Activated naive CD4-positive, alpha-beta T cell treated with anti-CD3 and anti-CD28 coated beads, Interleukin-2, amount 50 U/mL, for 16 hours (primary cell): ENCODE results near the gene GCLC.
A peak's percentile ranks its signal among the peaks of the same experiment; 100 is the strongest.
"Not testable (repeated sequence)": the region's sequence is repeated elsewhere in the genome, so short reads cannot be mapped to it uniquely, and the experiment has no call there.

Experiments used
- DNase-seq: peaks from one replicate; pipeline ENCODE4 v3.0.0-alpha.2; 2020

GCLC gene

DNA sequence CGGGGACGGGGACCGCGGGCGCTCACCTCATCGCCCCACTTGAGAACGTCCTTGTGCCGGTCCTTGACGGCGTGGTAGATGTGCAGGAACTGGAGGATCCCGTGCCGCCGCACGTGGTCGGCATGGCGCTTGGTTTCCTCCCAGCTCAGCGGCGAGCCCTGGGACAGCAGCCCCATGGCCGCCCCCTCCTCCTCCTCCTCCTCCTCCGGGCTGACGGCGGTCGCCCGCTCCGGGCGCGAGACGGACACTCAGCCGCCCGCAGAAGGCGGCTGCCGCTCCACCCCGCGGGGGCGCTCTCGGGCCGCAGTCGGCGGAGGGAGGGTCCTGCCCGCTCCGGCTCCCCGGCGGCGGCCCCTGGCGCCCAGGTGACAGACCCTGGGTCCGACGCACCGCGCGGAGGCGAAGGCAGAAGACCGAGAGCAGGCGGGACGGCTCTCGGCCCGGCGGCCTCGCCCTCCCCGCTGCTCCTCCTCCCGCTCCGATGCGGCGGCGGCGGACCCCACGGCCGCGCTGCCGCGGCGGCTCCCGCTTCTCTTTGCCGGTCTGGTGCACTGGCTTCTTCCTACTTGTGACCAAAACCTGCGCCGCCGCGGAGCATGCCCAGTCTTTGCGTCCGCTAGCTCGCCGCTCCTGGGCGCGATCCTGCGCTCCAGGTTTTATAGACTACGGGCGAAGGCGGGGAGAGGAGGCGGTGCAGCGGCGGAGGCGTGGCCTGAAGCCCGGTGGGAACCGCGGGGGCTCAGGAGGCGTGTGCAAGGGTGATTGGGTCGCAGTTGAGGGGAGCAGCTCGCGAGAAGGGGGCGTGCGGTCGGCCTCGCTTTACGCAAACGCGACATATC is at the start of gene GCLC:
TSS of gene GCLC (minus strand) at position 632 of the 839 bp plus-strand sequence. CDS start at position 176, 456 bp downstream.
- DNase-seq: peak; percentile 91

DNA sequence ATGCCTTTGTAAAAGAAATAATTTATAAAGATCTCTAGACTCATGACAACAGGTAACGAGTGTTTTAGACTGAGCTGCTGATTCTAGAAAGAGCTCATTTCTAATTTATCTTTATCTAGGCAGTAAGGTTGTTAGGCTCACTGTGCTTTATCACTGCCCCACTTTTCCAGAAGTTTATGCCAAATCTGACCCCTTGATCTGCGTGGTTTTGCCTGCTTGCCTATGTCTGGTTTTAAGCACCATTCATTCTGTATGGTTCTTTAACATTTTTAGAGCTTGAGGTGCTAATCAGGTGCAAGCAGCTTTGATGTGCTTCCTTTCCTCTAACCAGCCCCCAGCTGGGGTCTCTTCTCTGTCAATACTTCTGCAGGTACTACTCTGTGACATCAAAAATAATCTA is 49.7 kb upstream of the GCLC start:
- DNase-seq: no peak

DNA sequence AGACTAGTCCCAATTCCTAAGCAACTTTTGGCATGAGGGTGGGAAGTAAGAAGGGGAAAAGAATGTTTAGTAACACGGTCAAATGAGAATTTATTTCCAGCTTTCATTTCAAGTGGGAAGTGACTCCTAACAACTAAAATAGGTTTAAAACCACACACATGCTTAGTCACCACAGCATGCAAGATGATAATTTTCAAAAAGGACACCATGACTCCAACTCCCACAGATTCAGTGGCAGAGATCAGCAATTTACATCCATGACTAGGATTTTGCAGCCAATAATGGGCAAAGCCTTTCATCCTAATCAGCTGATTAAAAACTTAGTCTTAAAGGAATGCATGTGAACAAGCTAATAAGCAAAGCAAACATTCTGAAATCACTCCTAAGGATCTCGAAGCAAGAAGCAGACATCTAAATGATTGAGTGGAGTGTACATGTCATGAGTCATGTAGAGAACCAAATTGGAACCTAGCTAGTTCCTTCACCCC is 48.1 kb upstream of the GCLC start:
- DNase-seq: no peak

DNA sequence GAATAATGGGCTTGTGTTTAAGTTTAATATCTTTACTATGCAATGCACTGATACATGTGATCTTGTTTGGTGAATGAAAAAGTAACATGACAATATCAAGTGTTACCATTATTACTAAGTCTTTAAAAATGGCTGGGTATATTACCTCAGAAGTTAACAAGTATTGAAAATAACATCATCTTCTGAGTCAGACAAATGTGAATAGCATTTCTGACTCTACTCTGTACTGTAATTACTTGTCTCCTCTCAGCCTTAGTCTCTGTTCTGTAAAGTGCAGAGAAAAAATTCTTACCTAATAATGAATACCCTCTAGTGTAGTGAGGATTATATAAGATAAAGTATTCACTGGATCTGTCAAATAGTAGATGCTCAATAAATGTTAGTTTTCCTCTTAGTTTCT is 47.0 kb upstream of the GCLC start:
- no peak for DNase-seq

DNA sequence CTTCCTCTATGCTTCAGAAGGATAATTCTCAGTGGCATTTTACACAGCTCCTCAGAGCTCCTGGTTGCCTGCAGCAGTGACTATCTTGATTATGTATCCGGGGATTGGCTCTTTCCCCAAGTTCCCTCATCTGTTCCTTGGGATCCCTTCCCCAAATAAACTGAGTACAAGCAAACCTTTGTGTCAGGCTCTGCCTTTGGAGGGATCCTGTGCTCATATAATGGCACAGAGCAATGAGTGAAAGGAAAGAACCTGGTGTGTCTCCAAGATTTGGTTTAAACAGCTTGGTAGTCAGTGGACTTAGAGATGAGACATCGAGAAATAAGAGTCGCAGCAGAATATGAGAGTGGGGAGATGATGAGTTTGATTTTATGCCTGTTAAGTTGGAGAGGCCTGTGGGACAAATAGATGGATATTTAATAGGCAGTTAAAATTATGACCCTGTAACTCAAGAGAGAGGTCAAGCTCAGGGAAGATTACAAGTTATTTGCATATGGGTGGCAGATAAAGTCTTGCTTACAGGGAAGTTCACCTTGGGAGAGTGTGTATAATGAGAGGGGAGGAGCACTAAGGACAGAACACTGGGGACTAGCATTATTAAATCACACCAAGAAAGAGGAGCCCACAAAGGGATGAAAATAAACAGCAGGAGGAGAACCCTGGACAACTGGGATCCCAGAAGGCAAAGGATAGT is 44.1 kb upstream of the GCLC start:
- no peak for DNase-seq

DNA sequence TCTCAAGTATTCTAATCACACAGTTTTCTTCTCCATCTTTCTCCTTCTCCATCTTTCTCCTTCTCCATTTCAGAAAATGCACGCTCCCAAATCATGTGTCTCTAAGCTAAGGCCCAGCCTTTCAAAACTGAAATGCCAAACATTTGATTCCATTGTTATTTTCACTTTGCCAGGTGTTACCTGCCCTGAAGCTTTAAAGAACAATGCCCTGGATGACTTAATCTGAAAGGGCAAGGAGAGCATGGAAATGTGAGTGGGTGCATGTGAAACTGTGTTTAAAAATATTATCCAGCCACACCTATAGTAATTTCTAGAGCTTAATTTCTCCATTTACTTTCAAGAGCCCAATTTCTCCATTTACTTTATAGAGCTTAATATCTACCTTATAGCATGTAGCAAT is 42.4 kb upstream of the GCLC start:
- no peak for DNase-seq

DNA sequence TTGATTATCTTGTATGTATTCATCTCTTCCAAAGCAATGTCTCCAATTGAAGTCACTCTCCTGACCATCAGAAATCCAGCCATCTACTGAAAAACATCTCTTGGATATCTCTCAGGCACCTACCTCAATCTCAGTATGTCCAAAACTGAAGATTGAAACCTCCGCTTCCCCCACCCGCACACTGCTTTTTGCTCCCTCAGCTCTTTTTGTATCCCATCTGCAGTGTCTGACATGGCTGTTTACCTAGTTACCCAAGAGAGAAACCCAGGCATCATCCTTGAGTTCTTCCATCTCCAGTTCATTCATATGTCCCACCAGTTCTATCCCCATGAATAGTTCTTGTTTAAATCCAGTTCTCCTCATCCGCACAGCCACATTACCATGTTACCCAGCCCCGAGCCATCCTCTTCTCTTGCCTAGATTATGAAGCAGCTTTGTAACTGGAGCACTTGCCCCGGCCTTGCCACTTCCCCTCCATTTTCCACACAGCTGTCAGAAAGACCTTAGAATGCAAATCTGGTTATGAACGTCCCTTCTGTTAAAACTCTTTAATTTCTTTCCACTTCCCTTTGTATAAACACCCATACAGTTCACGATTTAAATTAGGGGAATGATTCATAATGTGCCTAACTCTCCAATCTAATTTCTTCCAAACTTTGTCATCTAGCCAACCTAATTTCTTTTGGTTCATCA is 40.5 kb upstream of the GCLC start:
- DNase-seq: no peak

DNA sequence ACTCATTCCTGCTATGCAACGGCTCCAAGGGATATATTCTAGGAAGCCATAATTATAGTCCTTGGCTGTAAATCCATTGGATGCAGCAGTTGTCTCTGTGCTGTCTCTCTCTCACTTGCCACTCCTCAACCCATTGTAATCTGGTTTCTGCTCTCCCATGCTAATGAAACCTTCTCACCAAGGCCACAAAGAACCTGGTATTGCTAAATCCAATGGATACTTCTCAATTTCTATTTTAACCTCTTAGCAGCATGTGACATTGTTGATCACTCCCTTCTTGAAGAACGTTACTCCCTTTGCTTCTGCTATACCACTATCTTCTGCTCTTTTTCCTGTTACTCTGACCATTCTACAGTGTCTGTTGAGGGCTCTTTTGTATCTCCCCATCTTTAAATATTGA is 39.8 kb upstream of the GCLC start:
- no peak for DNase-seq

DNA sequence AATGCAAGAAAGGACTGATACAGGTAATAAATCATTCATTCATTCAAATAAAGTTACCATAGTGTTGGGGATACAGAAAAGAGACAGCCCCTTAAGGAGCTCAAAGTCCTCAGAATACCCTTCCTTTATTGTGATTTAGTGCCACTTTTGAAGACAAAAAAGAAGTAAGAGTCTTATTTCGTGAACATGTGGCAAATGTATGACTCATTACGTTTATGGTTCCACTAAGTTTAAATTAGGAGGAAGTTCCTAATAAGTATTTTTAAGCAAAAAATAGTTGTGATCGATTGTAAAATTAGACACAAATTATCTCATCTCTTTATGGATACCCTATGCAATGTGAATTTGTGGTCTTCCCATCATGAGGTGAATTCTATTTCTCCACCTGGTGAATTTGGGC is 38.5 kb upstream of the GCLC start:
- no peak for DNase-seq

DNA sequence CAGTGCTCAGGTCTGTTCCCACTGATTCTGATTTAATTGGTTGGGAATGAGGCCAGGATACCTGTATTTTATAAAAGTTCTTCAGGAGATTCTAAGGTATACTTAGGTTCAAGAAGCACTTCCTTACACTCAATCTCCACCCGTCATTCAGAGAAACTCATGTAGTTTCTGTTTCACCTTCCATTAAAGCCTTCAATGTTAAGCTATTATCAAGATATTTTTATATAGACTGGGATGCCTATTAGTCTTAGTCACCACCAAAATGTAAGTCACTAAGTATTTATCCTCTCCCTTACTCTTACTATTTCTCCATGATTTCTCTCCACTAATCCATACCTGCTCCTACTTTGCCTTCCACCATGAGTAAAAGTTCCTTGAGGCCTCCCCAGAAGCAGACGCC is 38.1 kb upstream of the GCLC start:
- no peak for DNase-seq

DNA sequence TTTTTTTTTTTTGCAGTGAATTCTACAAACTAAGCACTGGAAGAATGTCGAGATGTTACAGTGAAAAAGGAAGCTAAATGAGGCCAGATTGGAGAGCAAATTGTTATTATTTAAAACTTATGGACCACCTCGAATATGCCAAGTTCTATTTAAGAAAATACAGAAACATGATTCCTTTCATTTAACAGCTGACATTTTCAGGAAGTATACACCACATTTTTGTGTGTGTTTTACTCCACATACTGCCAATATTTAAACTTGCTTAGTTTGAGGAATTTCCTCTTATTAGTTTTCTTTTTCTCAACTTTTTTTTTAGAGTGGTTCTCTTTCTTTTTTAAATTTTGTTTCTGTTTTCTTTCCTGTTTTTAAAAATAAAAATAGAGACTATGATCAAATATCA is 37.0 kb upstream of the GCLC start:
- no peak for DNase-seq

DNA sequence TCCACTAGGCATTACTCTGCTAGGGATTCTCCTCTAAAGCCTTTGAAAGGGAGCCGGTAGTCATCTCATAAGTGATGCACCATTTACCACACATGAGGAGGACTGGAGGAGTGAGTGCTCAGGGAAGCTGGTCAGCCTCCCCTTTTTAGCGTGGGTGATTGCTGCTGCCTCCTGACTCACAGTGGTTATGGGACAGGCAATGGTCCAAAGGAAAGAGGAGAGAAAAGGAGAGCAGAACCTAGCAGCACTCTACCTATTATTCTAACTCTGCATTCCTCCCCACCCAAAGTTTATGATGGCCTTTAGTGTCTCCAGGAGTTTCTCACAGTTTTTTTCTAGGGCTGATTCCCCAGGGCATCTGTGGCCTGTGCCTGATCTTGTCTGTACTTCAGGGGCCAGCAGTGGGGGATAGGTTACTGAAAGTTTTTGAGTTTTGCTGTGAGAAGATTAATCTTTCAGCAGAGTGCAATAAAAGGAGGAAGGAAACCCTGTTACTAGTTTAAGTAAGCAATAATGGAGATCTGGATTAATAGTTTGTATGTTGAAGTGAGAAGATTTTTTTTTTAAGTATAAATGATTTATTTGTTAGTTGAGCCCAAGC is 36.4 kb upstream of the GCLC start:
- no peak for DNase-seq

DNA sequence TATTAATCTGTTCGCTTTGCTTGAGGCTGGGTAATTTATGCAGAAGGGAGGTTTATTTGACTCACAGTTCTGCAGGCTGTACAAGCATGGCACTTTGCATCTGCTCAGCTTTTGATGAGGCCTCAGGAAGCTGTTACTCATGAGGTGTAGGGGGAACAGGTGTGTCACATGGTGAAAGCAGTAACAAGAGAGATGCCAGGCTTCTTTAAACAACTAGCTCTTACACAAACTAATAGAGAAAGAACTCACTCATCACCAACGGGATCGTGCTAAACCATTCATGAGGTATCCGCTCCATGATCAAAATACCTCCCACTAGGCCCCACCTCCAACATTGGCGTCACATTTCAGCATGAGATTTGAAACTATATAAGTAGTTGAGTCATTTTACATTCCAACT is 34.4 kb upstream of the GCLC start:
- DNase-seq: peak; percentile 46

DNA sequence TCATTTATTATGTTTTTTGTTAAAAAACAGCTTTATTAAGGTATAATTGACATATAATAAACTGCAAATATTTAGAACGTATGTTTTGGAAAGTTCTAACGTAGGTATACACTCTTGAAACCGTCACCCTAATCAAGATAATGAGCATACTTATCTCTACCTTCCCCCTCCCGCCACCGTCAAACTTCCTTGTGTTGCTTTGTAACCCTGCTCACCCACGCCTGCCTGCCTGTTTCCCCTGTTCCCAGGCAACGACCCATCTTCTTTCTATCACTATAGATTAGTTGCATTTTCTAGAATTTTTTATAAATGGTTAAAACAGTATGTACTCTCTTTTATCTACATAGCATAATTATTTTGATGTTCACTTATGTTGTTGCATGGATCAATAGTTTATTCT is 33.5 kb upstream of the GCLC start:
- DNase-seq: no peak

DNA sequence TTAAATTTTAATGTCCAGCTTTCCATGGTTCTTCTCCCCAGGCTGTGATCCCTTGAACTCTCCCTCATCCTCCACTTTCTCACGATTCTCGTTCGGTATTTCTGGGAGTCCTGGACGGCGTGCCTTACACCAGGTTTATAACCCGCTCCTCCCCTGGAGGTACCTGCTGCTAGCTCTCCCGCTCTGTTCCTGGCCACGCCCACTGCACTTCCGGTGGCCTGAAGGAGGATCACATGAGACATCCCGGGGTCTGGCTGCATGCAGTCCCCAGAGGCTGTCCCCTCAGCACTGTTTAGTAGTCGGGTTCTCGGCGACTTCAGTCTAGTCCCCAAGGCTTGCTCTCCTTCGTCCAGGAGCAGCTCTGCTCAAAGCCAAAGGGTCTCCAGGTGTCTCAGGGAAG is 28.4 kb upstream of the GCLC start:
- no peak for DNase-seq

DNA sequence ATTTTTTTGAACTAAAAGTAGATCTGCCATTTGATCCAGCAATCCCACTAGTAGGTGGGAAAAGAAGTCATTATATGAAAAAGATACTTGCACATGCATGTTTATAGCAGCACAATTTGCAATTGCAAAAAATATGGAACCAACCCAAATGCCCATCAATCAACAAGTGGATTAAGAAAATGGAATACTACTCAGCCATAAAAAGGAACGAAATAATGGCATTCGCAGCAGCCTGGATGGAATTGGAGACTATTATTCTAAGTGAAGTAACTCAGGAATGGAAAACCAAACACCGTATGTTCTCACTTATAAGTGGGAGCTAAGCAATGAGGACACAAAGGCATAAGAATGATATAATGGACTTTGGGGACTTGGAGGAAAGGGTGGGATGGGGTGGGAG is 27.5 kb upstream of the GCLC start:
- DNase-seq: not testable (repeated sequence)

DNA sequence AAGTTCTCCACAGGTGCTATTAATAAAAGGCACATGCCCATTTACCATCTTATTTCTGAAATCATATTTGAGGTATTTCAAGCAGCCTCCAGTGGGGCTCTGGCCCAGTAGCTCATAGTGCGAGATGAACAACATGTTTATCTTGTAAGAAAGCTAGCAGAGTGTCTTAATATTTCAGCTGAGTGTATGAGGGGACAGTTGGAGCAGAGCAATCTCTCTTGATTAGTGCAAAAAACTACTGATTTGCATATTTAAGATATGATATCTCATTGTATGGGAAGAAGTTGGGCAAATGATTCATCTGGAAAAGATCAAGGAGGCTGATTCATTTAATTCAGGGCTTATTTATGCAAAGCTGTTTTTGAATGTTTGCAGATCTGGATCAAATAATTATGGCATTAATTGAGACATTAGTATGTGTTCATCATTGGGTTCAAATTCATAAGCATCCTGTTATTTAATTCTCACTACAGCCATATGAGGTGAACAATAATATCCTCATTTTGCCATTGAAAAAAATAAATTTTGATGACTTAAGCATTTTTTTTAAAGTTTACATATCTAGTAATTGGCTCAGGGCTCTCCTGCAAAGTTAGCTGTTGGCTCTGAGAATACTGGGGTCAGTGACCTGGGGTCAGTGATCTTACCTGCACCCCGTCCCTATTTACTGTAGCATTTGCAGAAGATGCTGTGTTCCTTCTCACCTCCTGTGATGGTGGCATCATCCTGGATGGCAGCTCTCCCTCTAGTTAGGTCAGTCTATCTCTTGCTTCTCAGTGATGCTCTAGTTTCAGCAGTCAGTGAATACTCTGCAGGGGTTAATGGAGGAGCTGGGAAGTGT is 24.1 kb upstream of the GCLC start:
- no peak for DNase-seq

DNA sequence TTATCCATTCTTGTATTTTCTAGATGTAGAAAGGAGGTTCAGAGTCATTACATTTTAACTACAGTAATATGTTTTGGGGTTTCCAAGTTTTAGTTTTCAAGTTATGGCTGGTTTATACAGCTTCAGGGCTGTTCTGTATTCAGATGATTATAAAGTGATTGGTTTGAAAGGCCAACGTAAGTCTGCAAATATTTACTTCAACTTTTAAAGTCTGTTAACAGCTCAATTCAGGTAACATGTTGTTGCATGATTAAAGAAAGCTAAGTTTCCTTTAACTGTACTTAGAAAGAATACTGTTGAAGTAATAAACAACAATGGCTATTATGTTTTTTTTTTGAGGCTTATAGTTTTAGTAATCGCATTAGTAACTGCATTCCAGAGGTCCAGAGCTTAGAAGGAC is 22.8 kb upstream of the GCLC start:
- no peak for DNase-seq

DNA sequence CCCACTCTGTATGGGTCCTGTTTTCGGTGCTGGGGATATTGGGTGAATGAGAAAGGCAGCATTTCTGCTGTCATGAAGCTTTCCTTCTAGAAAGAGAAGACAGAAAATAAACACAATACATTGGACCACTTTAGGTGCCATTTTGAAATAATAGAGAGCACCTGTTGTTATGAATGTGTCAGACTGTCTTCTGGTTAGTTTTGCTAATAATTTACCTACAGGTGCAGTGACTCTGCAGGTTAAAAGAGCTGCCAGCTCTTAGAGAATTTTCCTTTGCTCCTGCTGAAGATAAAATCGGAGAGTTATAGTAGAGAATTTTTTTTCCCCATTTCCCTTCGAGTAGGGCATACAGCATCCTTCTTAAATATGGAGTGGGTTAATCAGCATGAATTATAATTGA is 21.9 kb upstream of the GCLC start:
- no peak for DNase-seq

DNA sequence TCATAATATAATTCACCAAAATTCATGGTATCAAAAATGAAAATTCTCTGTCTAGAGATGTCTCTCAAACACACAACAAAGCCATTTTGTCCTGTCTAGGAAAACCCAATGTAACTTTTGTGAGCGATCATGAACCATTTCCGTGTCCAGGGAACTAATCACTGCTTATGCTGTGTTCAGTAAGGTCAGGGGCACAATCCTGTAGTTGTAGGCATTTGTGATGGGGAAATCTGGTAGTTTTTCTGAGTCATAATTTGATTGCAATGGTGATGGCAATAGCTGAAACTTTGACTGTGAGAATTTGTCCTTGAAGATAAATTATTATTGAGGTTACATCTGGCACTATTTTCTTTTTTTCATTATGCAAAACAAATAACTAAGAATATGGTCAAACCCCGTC is 21.0 kb upstream of the GCLC start:
- DNase-seq: no peak

DNA sequence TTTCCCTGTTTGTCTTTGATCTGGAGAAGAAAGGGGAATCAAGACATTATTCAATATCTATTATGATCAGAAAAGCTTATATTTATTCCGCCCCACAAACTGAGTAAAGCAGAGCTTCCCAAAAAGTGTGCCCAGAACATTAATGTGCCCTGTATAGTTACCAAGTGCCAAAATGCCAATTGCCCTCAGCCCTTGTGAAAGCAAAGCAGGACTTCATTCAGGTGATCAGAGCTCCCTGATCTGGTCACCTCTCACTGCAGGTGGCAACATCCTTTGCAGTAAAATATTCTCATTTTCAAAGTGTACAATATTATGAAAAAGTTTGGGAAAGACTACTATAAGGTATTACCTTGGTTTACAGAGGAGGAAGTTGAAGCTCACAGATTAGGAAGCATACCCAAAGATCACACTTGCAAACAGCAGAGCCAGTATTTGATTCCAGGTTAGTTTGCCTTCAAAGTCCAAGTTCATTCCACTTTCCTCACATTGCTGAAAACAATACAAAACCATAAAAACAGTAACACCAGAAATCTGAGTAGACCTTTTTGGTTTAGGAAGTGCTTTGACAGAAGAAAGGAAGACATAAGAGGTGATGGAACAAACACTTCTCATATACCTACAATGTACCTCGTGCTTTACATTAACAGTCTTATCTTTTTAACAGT is 19.6 kb upstream of the GCLC start:
- DNase-seq: no peak
